Smooth muscle cell (in vitro differentiated cells): ENCODE results near the gene SPECC1. TPM values are rescaled to one million over a fixed set of nuclear protein-coding genes. Genes with fewer than 3 reads are reported as not detected.

ENCODE experiments used
- DNase-seq: peaks from one replicate; lab custom pipeline; 2025; ENCODE audit not compliant: unreplicated experiment; lab: John Stamatoyannopoulos, UW
- H2AFZ ChIP-seq: fragments of 200-600 bp; sonication (generic); 2 replicates; pipeline ENCODE4 v1.6.0; 2016; ENCODE audit warnings: antibody characterized with exemption, low read depth, mild to moderate bottlenecking
- H3F3A ChIP-seq: fragments of 200-600 bp; sonication (generic); 2 replicates; pipeline ENCODE4 v1.6.0; 2017; ENCODE audit warnings: antibody characterized with exemption, low read depth
- H3K27ac ChIP-seq: fragments of 200-600 bp; sonication (generic); 2 replicates; pipeline ENCODE4 v1.5.1; 2016; ENCODE audit warnings: low read depth, mild to moderate bottlenecking
- H3K27me3 ChIP-seq: fragments of 200-600 bp; sonication (generic); 2 replicates; pipeline ENCODE4 v1.6.1; 2016; ENCODE audit warnings: low read depth, mild to moderate bottlenecking
- H3K36me3 ChIP-seq: fragments of 200-600 bp; sonication (generic); 2 replicates; pipeline ENCODE4 v1.5.1; 2016; ENCODE audit warnings: low read depth
- H3K4me1 ChIP-seq: fragments of 200-600 bp; sonication (generic); 2 replicates; pipeline ENCODE4 v1.5.1; 2016; ENCODE audit warnings: low read depth
- H3K4me2 ChIP-seq: fragments of 200-600 bp; sonication (generic); 2 replicates; pipeline ENCODE4 v1.6.0; 2016; ENCODE audit warnings: mild to moderate bottlenecking
- H3K4me3 ChIP-seq: fragments of 200-600 bp; sonication (generic); 2 replicates; pipeline ENCODE4 v1.5.1; 2016; ENCODE audit warnings: mild to moderate bottlenecking
- H3K79me2 ChIP-seq: fragments of 200-600 bp; sonication (generic); 2 replicates; pipeline ENCODE4 v1.6.0; 2016; ENCODE audit warnings: low read depth, mild to moderate bottlenecking
- H3K9ac ChIP-seq: fragments of 200-600 bp; sonication (generic); 2 replicates; pipeline ENCODE4 v1.6.0; 2016; ENCODE audit warnings: low read depth
- H3K9me3 ChIP-seq: fragments of 200-600 bp; sonication (generic); replicated peaks from 2 replicates; pipeline ENCODE4 v1.5.1; 2016; ENCODE audit warnings: low read depth
- H4K20me1 ChIP-seq: fragments of 200-600 bp; sonication (generic); 2 replicates; pipeline ENCODE4 v1.6.0; 2016; ENCODE audit warnings: low read depth
- CTCF ChIP-seq: fragments of 200-600 bp; sonication (generic); IDR thresholded peaks from 2 replicates; pipeline ENCODE4 v1.5.1; 2017; ENCODE audit warnings: borderline replicate concordance, mild to moderate bottlenecking, antibody characterized with exemption; ENCODE audit not compliant: insufficient read depth, poor library complexity, severe bottlenecking
- WGBS: methylation state at CpG from one replicate; pipeline ENCODE4 v1.1.7; 2016; ENCODE audit warnings: low lambda C conversion rate; 5-methylcytosine and 5-hydroxymethylcytosine counted together
- polyA plus RNA-seq: library from polyadenylated mRNA; unstranded; fragments of >200 nt; fragmentation: Nextera tagmentation; extraction: Ambion mirVana; gene quantifications from 2 replicates; pipeline ENCODE4 v1.2.1, GENCODE V29; 2016
- total RNA-seq: library from RNA; depleted of rRNA; stranded (reverse); fragments of >200 nt; gene quantifications from 2 replicates; pipeline ENCODE4 v1.2.3, GENCODE V29; 2014

SPECC1 gene
- total and polyA plus RNA-seq, 2 experiments from 2014 or later: 20.0 to 72.0 TPM

DNA sequence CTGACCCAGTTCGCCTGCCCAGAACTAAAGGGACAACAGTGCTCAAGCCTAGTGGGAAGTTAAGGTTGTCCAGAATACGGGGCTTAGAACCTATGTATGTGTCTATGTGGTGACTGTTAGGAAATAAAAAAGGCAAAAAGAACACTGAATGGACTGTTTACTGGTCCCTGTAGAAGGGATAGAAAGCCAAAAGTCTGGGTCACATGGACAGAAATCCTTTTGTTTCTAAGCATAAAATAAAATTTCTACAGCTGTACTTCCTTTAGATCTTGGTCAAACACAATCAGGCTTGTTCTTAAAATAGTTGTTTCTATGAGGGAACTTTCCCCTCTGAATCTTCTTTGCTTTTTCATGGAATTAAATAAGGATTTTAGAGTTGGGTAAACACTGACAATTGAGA lies 245.4 kb downstream of the SPECC1 start:
- H3K4me1 ChIP-seq: no peaks in the 10 kb centered on the region
- H3K4me2 ChIP-seq: no peak overlapping the region
- no peak overlapping the region for H3K4me3 ChIP-seq
- 99% methylated on average over 2 of the region's 2 CpGs for WGBS
- no peaks in the 10 kb centered on the region for H3K79me2 ChIP-seq
- H3K27ac ChIP-seq: no peak overlapping the region
- no peak for DNase-seq
- no peaks in the 10 kb centered on the region for H4K20me1 ChIP-seq
- H3K36me3 ChIP-seq: peaks cover 30% of the 10 kb centered on the region
- H3K9ac ChIP-seq: no peak overlapping the region
- no peak for TF ChIP-seq CTCF
- no peak overlapping the region for H2AFZ ChIP-seq
- H3F3A ChIP-seq: no peaks in the 10 kb centered on the region
- peaks cover 3% of the 10 kb centered on the region for H3K9me3 ChIP-seq
- no peaks in the 10 kb centered on the region for H3K27me3 ChIP-seq

GRCh38 chr17:20256144-20256543 lies 247.0 kb downstream of the SPECC1 start:
- Histone ChIP-seq H3F3A (no peaks in the 10 kb centered on the region), H4K20me1 (no peaks in the 10 kb centered on the region), H3K79me2 (no peaks in the 10 kb centered on the region), H3K36me3 (peaks cover 29% of the 10 kb centered on the region), H3K4me2 (no peak overlapping the region), H3K4me3 (no peak overlapping the region), H3K4me1 (no peaks in the 10 kb centered on the region), H3K27me3 (no peaks in the 10 kb centered on the region), H3K9ac (no peak overlapping the region), H3K27ac (no peak overlapping the region), H2AFZ (no peak overlapping the region), H3K9me3 (no peaks in the 10 kb centered on the region)
- 96% methylated on average over 2 of the region's 2 CpGs for WGBS
- TF ChIP-seq CTCF: no peak
- DNase-seq: no peak

DNA sequence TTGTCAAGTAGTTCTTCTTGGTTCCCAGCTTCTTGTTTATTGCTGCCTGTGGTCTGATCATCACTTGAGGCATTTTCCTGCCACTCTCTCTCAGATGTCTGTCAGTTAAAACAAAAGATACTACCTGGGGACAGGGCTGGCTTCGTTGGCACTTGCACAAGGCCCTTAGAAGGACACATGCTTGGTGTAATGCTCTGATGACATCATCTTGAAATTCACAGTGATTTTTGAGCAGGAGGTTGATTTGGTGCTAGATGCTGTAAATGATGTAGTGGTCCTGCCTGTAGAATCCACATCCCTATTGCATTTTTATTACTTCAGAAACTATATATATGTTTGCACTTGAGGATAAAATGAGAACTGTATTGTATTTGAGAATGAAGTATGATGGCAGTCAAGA lies 247.8 kb downstream of the SPECC1 start:
- H3K79me2 ChIP-seq: no peaks in the 10 kb centered on the region
- no peaks in the 10 kb centered on the region for H4K20me1 ChIP-seq
- no peak for DNase-seq
- H3K27me3 ChIP-seq: no peaks in the 10 kb centered on the region
- no peak for TF ChIP-seq CTCF
- H3K4me2 ChIP-seq: no peak overlapping the region
- no peak overlapping the region for H2AFZ ChIP-seq
- H3K4me1 ChIP-seq: no peaks in the 10 kb centered on the region
- no peak overlapping the region for H3K27ac ChIP-seq
- H3F3A ChIP-seq: no peaks in the 10 kb centered on the region
- WGBS: 97% methylated on average over 1 of the region's 1 CpG
- H3K9ac ChIP-seq: no peak overlapping the region
- no peaks in the 10 kb centered on the region for H3K9me3 ChIP-seq
- H3K4me3 ChIP-seq: no peak overlapping the region
- peaks cover 23% of the 10 kb centered on the region for H3K36me3 ChIP-seq

DNA sequence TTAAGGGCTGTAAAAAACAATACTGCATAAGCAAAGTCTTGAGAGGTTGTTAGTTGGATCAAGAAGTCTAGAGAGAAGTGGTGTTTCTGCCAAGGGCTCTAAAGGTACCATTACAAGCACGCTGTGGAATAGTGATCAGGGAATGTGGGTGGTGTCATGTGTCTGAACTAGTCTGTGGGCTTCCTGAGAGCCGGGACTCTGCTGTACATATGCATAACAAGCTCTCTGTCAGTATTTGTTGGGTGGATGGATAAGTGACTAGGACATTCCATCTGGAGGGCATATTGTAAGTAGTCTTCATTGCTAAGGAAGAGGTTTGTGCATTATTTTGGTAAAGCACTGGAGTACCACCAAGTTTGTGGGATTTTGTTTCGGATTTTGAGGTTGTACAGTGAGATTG lies 248.6 kb downstream of the SPECC1 start:
- Histone ChIP-seq H2AFZ (no peak overlapping the region), H3F3A (no peaks in the 10 kb centered on the region), H3K9ac (no peak overlapping the region), H4K20me1 (no peaks in the 10 kb centered on the region), H3K9me3 (no peaks in the 10 kb centered on the region), H3K36me3 (peaks cover 23% of the 10 kb centered on the region), H3K79me2 (no peaks in the 10 kb centered on the region), H3K4me1 (no peaks in the 10 kb centered on the region), H3K27ac (no peak overlapping the region), H3K4me2 (no peak overlapping the region), H3K27me3 (no peaks in the 10 kb centered on the region), H3K4me3 (no peak overlapping the region)
- 99% methylated on average over 3 of the region's 3 CpGs for WGBS
- TF ChIP-seq CTCF: no peak
- DNase-seq: no peak
